GM12878 (cell line): ENCODE measurements around the gene GPC3.

Source experiments
- ATF2 ChIP-seq: IDR thresholded peaks from 2 replicates; pipeline ENCODE4 v1.6.1; 2012; ENCODE audit warnings: low read length, inconsistent platforms
- BACH1 ChIP-seq: fragments of 450-650 bp; IDR thresholded peaks from 2 replicates; pipeline ENCODE4 v1.6.1; 2017; ENCODE audit warnings: mild to moderate bottlenecking, borderline replicate concordance
- CTCF ChIP-seq, 3 experiments: IDR thresholded peaks in 2 of 3; conservative IDR thresholded peaks in 1 of 3; 2 replicates each; pipeline ENCODE4 v1.5.1; 2011; ENCODE audit warnings: low read depth in 3 of 3, low read length in 3 of 3, mild to moderate bottlenecking in 3 of 3, control low read depth in 2 of 3, moderate library complexity in 2 of 3, inconsistent platforms in 1 of 3, mixed read lengths in 1 of 3; ENCODE audit not compliant: control insufficient read depth in 2 of 3, insufficient read depth in 1 of 3; ENCODE audit errors: extremely low read depth in 1 of 3
- JUND ChIP-seq: IDR thresholded peaks from 2 replicates; pipeline ENCODE4 v1.6.1; 2012; ENCODE audit warnings: low read depth, mild to moderate bottlenecking, low read length, improper control_type of control experiment, moderate library complexity
- NRF1 ChIP-seq: conservative IDR thresholded peaks from 2 replicates; pipeline ENCODE4 v1.6.1; 2011; ENCODE audit warnings: mild to moderate bottlenecking, low read depth, low read length, improper control_type of control experiment
- POLR2AphosphoS5 ChIP-seq: IDR thresholded peaks from 2 replicates; pipeline ENCODE4 v1.6.1; 2011; ENCODE audit warnings: mild to moderate bottlenecking, low read length, inconsistent platforms
- SIX5 ChIP-seq: IDR thresholded peaks from 2 replicates; pipeline ENCODE4 v1.6.1; 2011; ENCODE audit warnings: mild to moderate bottlenecking, low read depth, low read length, moderate library complexity; ENCODE audit not compliant: severe bottlenecking
- STAT1 ChIP-seq: fragments of 450-650 bp; conservative IDR thresholded peaks from 2 replicates; pipeline ENCODE4 v1.6.1; 2014; ENCODE audit warnings: antibody characterized with exemption, mild to moderate bottlenecking
- ZBTB33 ChIP-seq: fragments of 450-650 bp; IDR thresholded peaks from 2 replicates; pipeline ENCODE4 v1.6.1; 2017; ENCODE audit warnings: mild to moderate bottlenecking
- ZNF384 ChIP-seq: IDR thresholded peaks from 2 replicates; pipeline ENCODE4 v1.6.1; 2012; ENCODE audit warnings: low read depth, mild to moderate bottlenecking, low read length, improper control_type of control experiment, borderline replicate concordance

GRCh38 chrX:133495464-133496391 is 489.7 kb downstream of the GPC3 start:
- no peak for TF ChIP-seq SIX5
- no peak for TF ChIP-seq NRF1
- no peak for TF ChIP-seq ZNF384
- no peak for TF ChIP-seq BACH1
- TF ChIP-seq CTCF (IDR thresholded peaks at IDR 0.05 in 2 of 3, conservative IDR thresholded peaks at IDR 0.05 in 1 of 3; ENCODE audit: control insufficient read depth in 2 of 3, extremely low read depth in 1 of 3, insufficient read depth in 1 of 3, low read depth in 3 of 3, low read length in 3 of 3): no peak
- no peak for TF ChIP-seq JUND
- no peak for TF ChIP-seq ATF2
- no peak for TF ChIP-seq POLR2AphosphoS5
- TF ChIP-seq STAT1: no peak
- TF ChIP-seq ZBTB33: no peak
